GM12878 (cell line): ENCODE results near the gene IRX1. TPM values are rescaled to one million over a fixed set of nuclear protein-coding genes. Genes with fewer than 3 reads are reported as not detected.

Experiments
- ATAC-seq: fragments of 200-7000 bp; cut with Tn5 transposase; 3 replicates; pipeline ENCODE4 v1.9.1; 2020; ENCODE audit warnings: mild to moderate bottlenecking, moderate library complexity
- BruUV-seq: library from RNA; stranded (reverse); fragments of 400-500 nt; replicated peaks from 2 replicates; lab custom pipeline; 2021; lab: Mats Ljungman, UMichigan
- CTCF ChIA-PET: fragments of 300-600 bp; sonication (Branson Sonifier 250); formaldehyde crosslinking; extraction: SDS; loops from one replicate; lab custom pipeline; 2021; ENCODE audit warnings: inconsistent platforms; lab: Yijun Ruan, JAX
- POLR2A ChIA-PET: fragments of 350-600 bp; formaldehyde crosslinking; extraction: SDS; loops from one replicate; lab custom pipeline; 2021; ENCODE audit warnings: inconsistent platforms; lab: Charles Lee
- RAD21 ChIA-PET: fragments of 300-600 bp; sonication (Branson Sonifier 250); formaldehyde crosslinking; loops from one replicate; lab custom pipeline; 2023; ENCODE audit warnings: antibody characterized with exemption; ENCODE audit not compliant: unreplicated experiment; lab: Charles Lee
- SMC1A ChIA-PET: fragments of 300-600 bp; sonication (Branson Sonifier 250); formaldehyde crosslinking; loops from one replicate; lab custom pipeline; 2023; ENCODE audit not compliant: unreplicated experiment, uncharacterized antibody; lab: Charles Lee
- DNase-seq: peaks from one replicate; pipeline ENCODE4 v3.0.0-alpha.2; 2011; ENCODE audit warnings: low read depth, low spot score
- FAIRE-seq: peaks from 3 replicates; lab custom pipeline; 2011; peaks lifted over from hg19 to GRCh38; lab: Jason Lieb, UNC
- H2AFZ ChIP-seq: 2 replicates; pipeline ENCODE4 v1.6.0; 2011; ENCODE audit warnings: low read depth, low read length, control low read depth; ENCODE audit not compliant: control insufficient read depth
- H3K27ac ChIP-seq: 2 replicates; pipeline ENCODE4 v1.5.1; 2011; ENCODE audit warnings: control low read depth; ENCODE audit not compliant: control insufficient read depth, insufficient read depth
- H3K27me3 ChIP-seq, 2 experiments: replicated peaks in 1 of 2; 2 replicates each; pipeline versions ENCODE4 v1.6.0 to v1.6.1; 2011; ENCODE audit warnings: low read length in 1 of 2; ENCODE audit not compliant: control insufficient read depth in 2 of 2, insufficient read depth in 2 of 2
- H3K36me3 ChIP-seq, 2 experiments: 2 replicates each; pipeline ENCODE4 v1.5.1; 2011; ENCODE audit warnings: low read length in 1 of 2; ENCODE audit not compliant: control insufficient read depth in 2 of 2, insufficient read depth in 2 of 2
- H3K4me1 ChIP-seq: 2 replicates; pipeline ENCODE4 v1.6.1; 2011; ENCODE audit warnings: mild to moderate bottlenecking, low read length, moderate library complexity, mixed read lengths; ENCODE audit not compliant: control insufficient read depth, insufficient read depth
- H3K4me2 ChIP-seq: 2 replicates; pipeline ENCODE4 v1.6.0; 2011; ENCODE audit warnings: control low read depth; ENCODE audit not compliant: control insufficient read depth, insufficient read depth
- H3K4me3 ChIP-seq: fragments of 200-600 bp; sonication (generic); 2 replicates; pipeline ENCODE4 v1.5.1; 2016
- H3K79me2 ChIP-seq: 2 replicates; pipeline ENCODE4 v1.6.0; 2011; ENCODE audit warnings: low read length; ENCODE audit not compliant: control insufficient read depth, insufficient read depth
- H3K9ac ChIP-seq: 2 replicates; pipeline ENCODE4 v1.8.0; 2011; ENCODE audit warnings: low read length, control low read depth, mixed read lengths; ENCODE audit not compliant: control insufficient read depth, insufficient read depth
- H3K9me3 ChIP-seq: replicated peaks from 3 replicates; pipeline ENCODE4 v1.5.1; 2011; ENCODE audit warnings: mild to moderate bottlenecking, low read length; ENCODE audit not compliant: control insufficient read depth, insufficient read depth
- H4K20me1 ChIP-seq: 2 replicates; pipeline ENCODE4 v1.6.0; 2011; ENCODE audit not compliant: control insufficient read depth, insufficient read depth
- EED ChIP-seq: sonication (generic); IDR thresholded peaks from 2 replicates; pipeline ENCODE4 v1.6.1; 2016; ENCODE audit warnings: antibody characterized with exemption, low read depth
- EZH2 ChIP-seq: IDR thresholded peaks from 2 replicates; pipeline ENCODE4 v1.6.1; 2012; ENCODE audit warnings: low read depth, mild to moderate bottlenecking, control low read depth, inconsistent platforms, low read length, borderline replicate concordance; ENCODE audit not compliant: control insufficient read depth
- IKZF1 ChIP-seq: fragments of 450-650 bp; conservative IDR thresholded peaks from 2 replicates; pipeline ENCODE4 v1.6.1; 2017; ENCODE audit warnings: antibody characterized with exemption, mild to moderate bottlenecking
- KLF5 ChIP-seq: fragments of 450-650 bp; IDR thresholded peaks from 2 replicates; pipeline ENCODE4 v1.6.1; 2014; ENCODE audit warnings: mild to moderate bottlenecking; ENCODE audit not compliant: partially characterized antibody
- MTA2 ChIP-seq: fragments of 450-650 bp; IDR thresholded peaks from 2 replicates; pipeline ENCODE4 v1.6.1; 2016; ENCODE audit warnings: low read depth, mild to moderate bottlenecking, moderate library complexity
- NFIC ChIP-seq: IDR thresholded peaks from 2 replicates; pipeline ENCODE4 v1.6.1; 2012; ENCODE audit warnings: low read depth, mild to moderate bottlenecking, inconsistent platforms, low read length, moderate library complexity
- POLR2AphosphoS5 ChIP-seq: IDR thresholded peaks from 2 replicates; pipeline ENCODE4 v1.6.1; 2011; ENCODE audit warnings: mild to moderate bottlenecking, low read length, inconsistent platforms
- SP1 ChIP-seq: IDR thresholded peaks from one replicate; pipeline ENCODE4 v1.6.1; 2011; ENCODE audit warnings: low read depth, low read length
- STAT1 ChIP-seq: fragments of 450-650 bp; conservative IDR thresholded peaks from 2 replicates; pipeline ENCODE4 v1.6.1; 2014; ENCODE audit warnings: antibody characterized with exemption, mild to moderate bottlenecking
- STAT3 ChIP-seq: IDR thresholded peaks from 2 replicates; pipeline ENCODE4 v1.6.1; 2011; ENCODE audit warnings: low read depth, low read length, improper control_type of control experiment
- WGBS: methylation state at CpG from one replicate; pipeline ENCODE4 v1.1.6; 2016; ENCODE audit warnings: low lambda C conversion rate; ENCODE audit not compliant: insufficient replicate concordance, insufficient coverage; ENCODE audit errors: missing lambda C conversion rate; 5-methylcytosine and 5-hydroxymethylcytosine counted together
- in situ Hi-C: fragments of 300-500 bp; cut with MboI; formaldehyde crosslinking; loops from 9 replicates; pipeline ENCODE4 v1.14.3; 2018; ENCODE audit warnings: mixed read lengths
- intact Hi-C: fragments of 100-400 bp; cut with micrococcal nuclease; formaldehyde crosslinking; loops from one replicate; pipeline ENCODE4 v1.14.2; 2022; ENCODE audit not compliant: unreplicated experiment
- polyA plus RNA-seq, 11 experiments: library from polyadenylated mRNA; depleted of rRNA in 4 of 11; unstranded in 6 of 11; stranded (reverse) in 5 of 11; fragments of >200 nt; fragmentation: Nextera tagmentation in 4 of 11; fragmentation: Illumina TruSeq in 1 of 11; extraction: Ambion mirVana in 4 of 11; extraction: Trizol in 1 of 11; gene quantifications; 1 replicate in 1 of 11; 2 replicates in 10 of 11; pipeline versions ENCODE4 v1.2.1 to v1.2.3, GENCODE V29; 2011 to 2016; ENCODE audit warnings: inconsistent platforms in 2 of 11, missing spikeins in 2 of 11, low read depth in 1 of 11
- total RNA-seq, 4 experiments: library from RNA; depleted of rRNA in 3 of 4; stranded (reverse); fragments of >200 nt in 3 of 4; fragmentation: Illumina TruSeq in 1 of 4; extraction: Trizol in 1 of 4; gene quantifications; 2 replicates each; pipeline versions ENCODE4 v1.2.1 to v1.2.3, GENCODE V29; 2013 to 2021
- TF ChIP-seq, protein P1 (sequence below): IDR thresholded peaks from 2 replicates; pipeline ENCODE4 v1.6.1; 2012; ENCODE audit warnings: low read length, inconsistent platforms
- TF ChIP-seq, protein P2 (sequence below): IDR thresholded peaks from 2 replicates; pipeline ENCODE4 v1.6.1; 2011; ENCODE audit warnings: borderline replicate concordance, low read depth, mild to moderate bottlenecking, moderate library complexity, mixed read lengths, low read length; ENCODE audit not compliant: insufficient read depth; ENCODE audit errors: extremely low read length
- TF ChIP-seq, protein P3 (sequence below): IDR thresholded peaks from 2 replicates; pipeline ENCODE4 v1.6.1; 2012; ENCODE audit warnings: low read depth, low read length, improper control_type of control experiment

Gene IRX1
- total and polyA plus RNA-seq, 10 of the 15 experiments (the other 5 are each of a cell fraction or from before 2014, with no cell fraction given) = not detected

DNA sequence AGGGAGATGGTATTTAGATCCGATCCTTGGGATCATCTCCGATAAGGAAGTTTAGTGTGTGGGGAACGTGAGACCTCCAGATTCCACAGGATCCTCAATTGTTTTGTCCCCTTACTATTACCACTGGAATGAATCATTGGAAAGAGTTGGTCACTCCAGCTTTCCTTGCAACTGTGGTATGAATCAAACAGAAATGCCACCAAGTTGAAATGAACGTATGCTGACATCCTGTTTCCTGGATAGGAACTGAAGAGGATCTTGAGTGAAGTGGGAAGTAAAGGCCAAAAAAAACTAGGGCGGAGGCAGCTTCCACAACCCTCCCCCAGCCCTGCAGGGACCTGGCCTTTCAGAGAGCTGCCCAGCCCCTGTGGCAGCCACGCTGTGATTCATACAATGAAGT, 23.9 kb downstream of the IRX1 start (continued):
- TF ChIP-seq KLF5 = no peak

DNA sequence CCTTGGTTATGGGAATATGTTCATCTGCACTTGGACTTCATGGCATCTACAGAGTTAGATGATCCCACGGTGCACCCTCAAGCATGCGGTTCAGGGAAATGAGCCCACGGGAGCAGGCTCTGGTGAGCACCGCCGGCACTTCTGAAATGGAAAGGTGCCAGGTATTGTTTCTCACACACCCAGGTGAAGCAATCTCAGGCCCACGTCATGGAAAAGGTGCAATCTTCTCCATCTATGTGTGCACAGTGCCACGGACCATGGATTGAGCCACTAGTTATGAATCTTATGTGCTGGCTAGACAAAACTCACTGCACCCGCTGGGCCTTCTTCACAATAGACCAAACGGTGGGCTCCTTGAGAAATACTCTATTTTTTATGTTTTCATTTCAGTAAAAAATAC, 27.3 kb downstream of the IRX1 start:
- TF ChIP-seq, protein P1, sequence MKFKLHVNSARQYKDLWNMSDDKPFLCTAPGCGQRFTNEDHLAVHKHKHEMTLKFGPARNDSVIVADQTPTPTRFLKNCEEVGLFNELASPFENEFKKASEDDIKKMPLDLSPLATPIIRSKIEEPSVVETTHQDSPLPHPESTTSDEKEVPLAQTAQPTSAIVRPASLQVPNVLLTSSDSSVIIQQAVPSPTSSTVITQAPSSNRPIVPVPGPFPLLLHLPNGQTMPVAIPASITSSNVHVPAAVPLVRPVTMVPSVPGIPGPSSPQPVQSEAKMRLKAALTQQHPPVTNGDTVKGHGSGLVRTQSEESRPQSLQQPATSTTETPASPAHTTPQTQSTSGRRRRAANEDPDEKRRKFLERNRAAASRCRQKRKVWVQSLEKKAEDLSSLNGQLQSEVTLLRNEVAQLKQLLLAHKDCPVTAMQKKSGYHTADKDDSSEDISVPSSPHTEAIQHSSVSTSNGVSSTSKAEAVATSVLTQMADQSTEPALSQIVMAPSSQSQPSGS = no peak
- TF ChIP-seq NFIC (no peak), SP1 (no peak), STAT1 (no peak), EED (no peak), STAT3 (no peak), IKZF1 (no peak), MTA2 (no peak), POLR2AphosphoS5 (no peak), EZH2 (no peak)
- TF ChIP-seq, protein P2, sequence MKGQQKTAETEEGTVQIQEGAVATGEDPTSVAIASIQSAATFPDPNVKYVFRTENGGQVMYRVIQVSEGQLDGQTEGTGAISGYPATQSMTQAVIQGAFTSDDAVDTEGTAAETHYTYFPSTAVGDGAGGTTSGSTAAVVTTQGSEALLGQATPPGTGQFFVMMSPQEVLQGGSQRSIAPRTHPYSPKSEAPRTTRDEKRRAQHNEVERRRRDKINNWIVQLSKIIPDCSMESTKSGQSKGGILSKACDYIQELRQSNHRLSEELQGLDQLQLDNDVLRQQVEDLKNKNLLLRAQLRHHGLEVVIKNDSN = no peak
- TF ChIP-seq, protein P3, sequence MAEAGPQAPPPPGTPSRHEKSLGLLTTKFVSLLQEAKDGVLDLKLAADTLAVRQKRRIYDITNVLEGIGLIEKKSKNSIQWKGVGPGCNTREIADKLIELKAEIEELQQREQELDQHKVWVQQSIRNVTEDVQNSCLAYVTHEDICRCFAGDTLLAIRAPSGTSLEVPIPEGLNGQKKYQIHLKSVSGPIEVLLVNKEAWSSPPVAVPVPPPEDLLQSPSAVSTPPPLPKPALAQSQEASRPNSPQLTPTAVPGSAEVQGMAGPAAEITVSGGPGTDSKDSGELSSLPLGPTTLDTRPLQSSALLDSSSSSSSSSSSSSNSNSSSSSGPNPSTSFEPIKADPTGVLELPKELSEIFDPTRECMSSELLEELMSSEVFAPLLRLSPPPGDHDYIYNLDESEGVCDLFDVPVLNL = no peak
- H3K27me3 ChIP-seq = no peaks in the 10 kb centered on the region
- no peak overlapping the region for H3K27ac ChIP-seq
- no peak overlapping the region for H3K9ac ChIP-seq
- no peak overlapping the region for H3K4me2 ChIP-seq
- no peaks in the 10 kb centered on the region for H3K79me2 ChIP-seq
- H4K20me1 ChIP-seq = no peaks in the 10 kb centered on the region
- FAIRE-seq (no peak), DNase-seq (no peak), ATAC-seq (no peak)
- H2AFZ ChIP-seq = no peak overlapping the region
- ChIA-PET RAD21 (no interaction called here), SMC1A (no interaction called here), POLR2A (no interaction called here), CTCF (no interaction called here)
- no peaks in the 10 kb centered on the region; the same call in 2 of the 3 replicates for H3K9me3 ChIP-seq
- no peak overlapping the region for H3K4me3 ChIP-seq
- intact Hi-C loops (no loop called here), in situ Hi-C loops (no loop called here)
- no peaks in the 10 kb centered on the region for H3K36me3 ChIP-seq
- H3K4me1 ChIP-seq = no peaks in the 10 kb centered on the region
- WGBS = 19% methylated on average over 9 of the region's 9 CpGs
- no TSS peak for BruUV-seq
